ENCODE data around the gene PKHD1. TPM values are rescaled to one million over a fixed set of nuclear protein-coding genes. Genes with fewer than 3 reads are reported as not detected.

Gene PKHD1
- total and polyA plus RNA-seq, 2 of the 8 experiments (the other 6 are each of a cell fraction or from before 2014, with no cell fraction given), result 0.06 to 0.09 TPM

GRCh38 chr6:51654647-51655046, 432.8 kb downstream of the PKHD1 start:
- no peak overlapping the region for H2BK15ac ChIP-seq (ENCODE audit: low read length)
- no peak overlapping the region for H2AK5ac ChIP-seq (ENCODE audit: low read depth, low read length)
- no peak overlapping the region for H3K18ac ChIP-seq (ENCODE audit: extremely low read depth, low read length)
- H3K27me3 ChIP-seq (replicated peaks in 1 of 4; ENCODE audit: control insufficient read depth in 3 of 4, extremely low read depth in 1 of 4, insufficient read depth in 3 of 4, low read length in 3 of 4), result peaks cover 0 to 1% (median 0%) of the 10 kb centered on the region in 4 experiments; a peak in 1 of 7 replicates
- no peak overlapping the region for H3K56ac ChIP-seq (replicated peaks; ENCODE audit: insufficient read length, low read depth, low read length)
- no peaks in the 10 kb centered on the region for H3K4me1 ChIP-seq (replicated peaks in 1 of 4; ENCODE audit: control insufficient read depth in 3 of 4, insufficient read depth in 4 of 4, low read length in 3 of 4)
- H3K9me3 ChIP-seq (ENCODE audit: insufficient read depth in 2 of 2, low read depth in 1 of 2, low read length in 1 of 2), result no peaks in the 10 kb centered on the region
- H3K14ac ChIP-seq (ENCODE audit: insufficient read length), result no peak overlapping the region
- no peaks in the 10 kb centered on the region for H4K20me1 ChIP-seq (replicated peaks in 1 of 2; ENCODE audit: control insufficient read depth in 1 of 2, insufficient read depth in 2 of 2, low read length in 2 of 2)
- no peak overlapping the region for H2AFZ ChIP-seq (ENCODE audit: low read length)
- no peaks in the 10 kb centered on the region for H3K79me2 ChIP-seq (ENCODE audit: control insufficient read depth in 1 of 2, insufficient read depth in 2 of 2, low read length in 2 of 2)
- no peak overlapping the region for H2BK120ac ChIP-seq (replicated peaks; ENCODE audit: low read depth, low read length)
- H3K4me2 ChIP-seq (ENCODE audit: insufficient read depth in 1 of 2, low read depth in 2 of 2, low read length in 2 of 2), result no peak overlapping the region
- H3K4me3 ChIP-seq (ENCODE audit: extremely low read depth in 1 of 4, insufficient read depth in 2 of 4, low read depth in 3 of 4, low read length in 4 of 4), result no peak overlapping the region
- FAIRE-seq (no peak), DNase-seq (ENCODE audit: low read depth in 1 of 2, low spot score in 2 of 2) (no peak)
- no peak overlapping the region for H3K23ac ChIP-seq (ENCODE audit: insufficient read length)
- no peaks in the 10 kb centered on the region for H3K23me2 ChIP-seq (ENCODE audit: low read depth, low read length)
- no peak overlapping the region for H4K91ac ChIP-seq (replicated peaks; ENCODE audit: insufficient read length, low read length)
- no peak overlapping the region for H3K27ac ChIP-seq (ENCODE audit: low read depth, low read length)
- no peak overlapping the region for H4K5ac ChIP-seq (ENCODE audit: insufficient read length, low read depth, low read length)
- no peak overlapping the region for H2BK5ac ChIP-seq (ENCODE audit: low read depth, low read length)
- H3K36me3 ChIP-seq (ENCODE audit: control insufficient read depth in 2 of 4, insufficient read depth in 4 of 4, low read length in 3 of 4), result no peaks in the 10 kb centered on the region
- H2BK20ac ChIP-seq (ENCODE audit: low read length), result no peak overlapping the region
- no peak overlapping the region for H4K8ac ChIP-seq (ENCODE audit: extremely low read depth, insufficient read depth, low read length)
- CTCF ChIA-PET (ENCODE audit: partially characterized antibody), result no interaction called here
- no peak overlapping the region for H3K9ac ChIP-seq (replicated peaks in 1 of 4; ENCODE audit: extremely low read depth in 1 of 4, low read depth in 3 of 4, low read length in 3 of 4)
- no peaks in the 10 kb centered on the region for H3K79me1 ChIP-seq (ENCODE audit: low read depth, low read length)
- H2BK12ac ChIP-seq (ENCODE audit: low read depth, low read length), result no peak overlapping the region
- POLR2A ChIA-PET (ENCODE audit: partially characterized antibody), result no interaction called here
- WGBS, 2 experiments (ENCODE audit: extremely low coverage in 1 of 2, insufficient coverage in 1 of 2, insufficient read length in 1 of 2, insufficient replicate concordance in 2 of 2, low coverage in 1 of 2, low lambda C conversion rate in 2 of 2, missing lambda C conversion rate in 1 of 2), result 80% methylated on average over 5 of the region's 5 CpGs; no CpG with 5 or more reads in 1 of the 2 experiments
- H3K4ac ChIP-seq (replicated peaks; ENCODE audit: insufficient read length, low read depth, low read length), result no peak overlapping the region
- TF ChIP-seq TEAD4 (IDR thresholded peaks at IDR 0.05; ENCODE audit: low read depth, low read length), result no peak
- no peak for TF ChIP-seq RBBP5 (IDR thresholded peaks at IDR 0.05; ENCODE audit: borderline replicate concordance, low read depth, low read length)
- no peak for TF ChIP-seq NRF1 (IDR thresholded peaks at IDR 0.05; ENCODE audit: low read depth, low read length)
- TF ChIP-seq, protein P1, sequence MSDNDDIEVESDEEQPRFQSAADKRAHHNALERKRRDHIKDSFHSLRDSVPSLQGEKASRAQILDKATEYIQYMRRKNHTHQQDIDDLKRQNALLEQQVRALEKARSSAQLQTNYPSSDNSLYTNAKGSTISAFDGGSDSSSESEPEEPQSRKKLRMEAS (IDR thresholded peaks at IDR 0.05), result no peak

Measured in H1 (cell line).